GM19397 (cell line): ENCODE results near the gene MEN1.
A peak's percentile ranks its signal among the peaks of the same experiment; 100 is the strongest.

Source experiments
- ATAC-seq: cut with Tn5 transposase; IDR thresholded peaks from one replicate; pipeline ENCODE4 v1.9.1; 2021; ENCODE audit warnings: mild to moderate bottlenecking, moderate library complexity; ENCODE audit not compliant: unreplicated experiment

Gene MEN1

DNA sequence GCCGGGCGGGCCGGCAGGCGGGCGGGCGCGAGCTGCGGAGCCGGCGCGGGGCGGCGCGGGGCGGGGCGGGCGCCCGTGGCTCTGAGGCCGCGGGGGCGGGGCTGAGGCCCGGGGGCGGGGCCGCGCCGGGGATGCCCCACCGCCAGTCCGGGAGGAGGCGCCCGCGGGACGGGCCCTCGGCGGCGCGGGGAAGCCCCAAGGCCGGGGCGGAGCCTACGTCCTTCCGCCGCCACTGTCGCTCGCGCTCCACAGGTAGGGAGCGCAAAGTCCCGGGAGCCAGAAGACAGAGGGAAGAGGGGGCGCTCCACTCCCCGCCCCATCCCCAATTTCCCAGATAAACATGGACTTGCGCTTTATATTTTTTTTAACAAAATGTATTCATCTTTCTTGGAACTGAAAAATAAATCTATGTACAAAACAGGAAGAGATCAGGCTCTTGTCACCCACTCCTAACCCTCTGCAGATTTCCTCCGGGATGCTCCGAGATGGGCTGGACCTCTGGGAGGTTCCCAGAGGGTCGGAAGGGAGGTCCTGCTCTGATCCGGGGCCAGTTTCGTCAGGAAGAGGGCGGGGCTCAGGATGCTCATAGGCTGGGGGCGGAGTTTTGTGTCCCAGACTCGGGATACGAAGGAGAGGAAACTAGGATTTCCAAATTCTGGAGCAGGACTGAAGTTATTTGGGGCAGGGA lies 7.0 kb downstream of the MEN1 start, which contains the start of gene MAP4K2:
MAP4K2 (minus strand) TSS at position 57 of the 688 bp plus-strand sequence. CDS start 65 bp downstream, outside the sequence.
- peak; percentile 54 for ATAC-seq

- peak; percentile 15 for ATAC-seq
Observed at GRCh38 chr11:64802370-64803157, 7.8 kb downstream of the MEN1 start.

DNA sequence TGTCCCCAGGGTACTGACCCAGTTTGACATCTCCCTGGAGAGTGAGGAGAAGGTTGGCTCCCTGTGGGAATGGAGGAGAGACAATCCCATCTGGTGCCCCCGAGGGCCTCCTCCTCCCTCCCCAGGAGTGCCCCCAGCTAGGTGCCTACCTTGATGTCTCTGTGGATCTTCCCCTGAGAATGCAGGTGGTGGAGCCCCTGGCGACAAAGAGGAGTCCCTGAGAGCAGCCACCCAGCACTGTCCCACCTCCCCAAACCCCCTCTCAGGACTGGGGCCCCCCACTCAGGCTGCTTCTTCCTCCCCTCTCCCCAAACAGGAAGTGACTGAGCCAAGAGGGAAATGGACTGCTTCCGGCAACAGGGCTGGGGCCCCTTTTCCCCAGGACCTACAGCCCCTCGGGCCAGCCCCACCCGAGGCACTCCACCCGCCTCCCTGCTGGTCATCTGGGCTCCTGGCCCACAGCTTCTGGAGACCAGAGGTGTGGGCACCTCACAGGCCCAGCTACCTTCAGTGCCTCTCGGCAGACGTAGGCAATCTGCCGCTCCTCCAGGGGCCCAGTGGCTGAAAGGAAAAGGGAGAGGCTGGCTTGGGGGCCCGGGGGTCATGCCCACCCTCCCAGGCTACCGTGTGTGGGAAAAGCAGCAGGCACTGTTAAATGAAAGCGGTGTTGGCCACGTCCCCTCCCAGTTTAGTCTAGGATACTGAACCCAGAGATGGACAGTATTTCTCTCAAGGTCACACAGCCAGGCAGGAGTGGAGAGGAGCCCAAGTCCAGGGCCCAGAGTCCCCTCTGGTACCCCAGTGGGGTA lies 8.6 kb downstream of the MEN1 start:
- no peak for ATAC-seq

DNA sequence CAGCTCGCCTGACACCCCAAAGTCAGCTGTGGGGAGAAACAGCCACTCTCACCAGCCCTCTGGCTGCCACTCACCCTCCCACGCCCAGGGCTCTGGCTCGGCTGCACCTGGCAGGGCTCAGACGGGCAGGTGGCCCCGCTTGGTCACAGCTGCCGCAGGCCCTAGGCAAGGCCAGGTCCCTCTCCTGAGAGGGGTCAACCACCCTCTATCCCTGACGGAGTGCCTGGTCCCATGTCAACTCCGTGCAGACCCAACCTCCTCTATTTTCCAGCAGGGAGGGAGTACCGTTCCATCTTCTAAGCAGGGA lies 9.2 kb downstream of the MEN1 start:
- ATAC-seq = no peak

DNA sequence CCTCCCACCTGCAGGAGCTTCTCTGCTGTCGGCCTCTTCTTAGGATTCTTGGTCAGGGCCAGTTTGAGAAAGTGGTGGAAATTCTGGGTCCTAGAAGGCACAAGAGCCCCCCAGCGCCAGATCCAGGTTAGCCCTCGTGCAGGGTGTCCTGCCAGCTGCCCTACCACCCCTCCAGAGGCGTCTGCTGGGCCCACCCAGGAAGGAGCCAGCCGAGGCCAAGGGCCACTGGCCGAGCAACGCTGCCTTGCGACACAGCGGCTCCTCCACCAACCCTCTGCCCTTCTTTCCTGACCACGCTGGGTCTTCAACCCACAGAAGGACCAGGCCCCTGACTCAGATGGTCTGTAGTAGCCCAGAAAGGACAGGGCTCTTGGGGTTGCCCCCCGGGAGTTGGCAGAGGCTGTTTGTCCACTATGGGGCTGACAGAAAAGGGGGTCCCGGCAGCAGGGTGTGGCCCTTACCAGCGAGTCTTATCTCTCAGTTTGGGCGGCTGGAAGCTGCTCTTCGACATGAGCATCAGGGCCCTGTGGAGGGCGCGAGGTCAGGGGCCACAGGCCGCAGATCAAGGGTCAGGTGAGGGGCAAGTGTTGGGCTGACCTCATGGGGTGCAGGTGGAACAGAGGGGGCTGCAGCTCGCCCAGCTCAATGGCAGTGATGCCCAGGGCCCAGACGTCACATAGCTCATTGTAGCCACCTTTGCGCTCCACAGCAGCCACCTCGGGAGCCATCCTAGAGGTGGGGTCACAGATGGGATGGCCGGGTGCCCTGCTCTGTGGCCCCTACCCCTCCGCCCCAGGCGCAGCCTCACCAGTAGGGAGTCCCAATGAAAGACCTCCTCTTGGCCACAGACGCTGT lies 9.8 kb downstream of the MEN1 start:
- no peak for ATAC-seq

DNA sequence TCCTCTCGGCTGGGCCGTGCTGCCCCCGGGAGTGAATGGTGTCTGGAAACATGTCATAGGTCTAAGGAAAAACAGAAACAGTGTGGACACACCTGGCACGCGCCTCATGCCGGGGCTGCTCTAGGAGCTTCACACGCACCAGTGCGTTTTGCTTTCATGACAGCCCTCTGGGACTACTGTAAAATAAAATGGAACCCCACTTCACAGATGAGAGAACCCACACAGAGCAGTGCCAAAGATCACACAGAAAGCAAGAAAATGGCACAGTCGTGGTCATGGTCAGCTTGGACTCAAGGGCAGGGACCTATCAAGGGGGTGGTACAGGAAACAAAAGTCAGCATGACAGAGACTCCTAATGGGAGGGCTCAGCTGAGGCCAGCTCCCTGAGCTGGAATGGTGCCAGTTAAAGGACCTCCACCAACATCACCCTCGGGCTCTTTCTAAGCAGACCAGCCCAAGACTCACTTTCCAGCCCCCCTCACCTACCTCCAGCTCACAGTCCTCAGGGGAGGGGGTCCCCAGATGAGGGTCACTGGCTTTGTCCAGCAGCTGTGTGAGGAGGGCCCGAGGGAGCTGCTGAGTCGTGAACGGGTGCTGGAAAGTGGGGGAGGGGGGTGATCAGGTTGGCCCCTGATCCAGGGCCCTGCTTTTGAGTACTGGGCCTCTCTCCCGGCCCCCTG lies 10.6 kb downstream of the MEN1 start:
- ATAC-seq = no peak

DNA sequence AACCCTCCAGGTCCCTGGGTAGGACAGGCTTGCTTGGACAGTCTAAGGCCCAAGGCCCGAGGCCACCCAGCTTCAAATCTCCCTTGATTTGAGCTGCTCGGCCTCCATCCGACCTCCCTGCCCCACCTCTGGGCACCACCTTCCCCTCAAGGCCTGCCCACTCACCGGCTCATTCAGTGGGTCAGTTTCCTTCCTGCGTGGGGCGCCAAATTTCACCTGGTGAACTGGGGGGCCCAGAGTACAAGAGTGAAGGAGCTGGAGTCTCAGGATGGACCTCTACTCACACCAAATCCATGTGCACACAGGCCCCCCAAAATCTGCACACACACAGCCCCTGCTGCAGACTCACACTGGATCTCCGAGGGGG lies 11.1 kb downstream of the MEN1 start:
- ATAC-seq = no peak

- no peak for ATAC-seq
Observed at GRCh38 chr11:64796757-64797541, 13.4 kb downstream of the MEN1 start.

DNA sequence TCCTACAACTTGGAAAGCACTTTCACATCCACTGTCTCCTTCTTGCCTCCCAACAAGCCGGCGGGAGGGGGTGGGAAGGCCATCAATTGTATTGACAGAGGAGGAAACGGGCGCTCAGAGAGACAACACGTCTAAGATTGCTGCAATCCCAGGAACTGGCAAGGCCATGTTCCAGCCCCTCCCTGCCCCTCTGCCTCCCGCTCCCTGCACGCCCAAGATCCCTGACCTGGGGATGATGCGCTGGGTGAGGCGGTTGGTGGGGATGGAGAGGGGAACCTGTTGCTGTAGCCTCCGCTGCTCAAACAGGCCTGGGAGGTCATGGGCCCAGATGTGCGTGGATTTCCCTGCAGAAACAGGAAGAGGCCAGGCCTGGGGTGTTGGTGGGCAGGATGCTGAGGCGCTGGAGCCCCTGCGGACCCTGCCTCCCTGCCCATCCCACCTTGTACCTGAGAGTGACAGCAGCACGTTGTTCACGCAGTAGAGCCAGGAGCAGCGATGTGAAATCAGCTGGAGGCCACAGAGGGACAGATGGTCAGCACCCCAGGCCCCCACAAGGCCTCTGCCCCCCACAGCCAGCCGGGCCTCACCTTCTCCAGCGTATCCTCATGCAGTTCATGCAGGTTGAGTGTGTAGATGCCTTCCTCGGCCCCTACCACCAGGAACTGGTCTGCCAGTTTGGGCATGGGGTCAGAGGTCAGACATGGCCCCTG lies 14.1 kb downstream of the MEN1 start:
- ATAC-seq = no peak

GRCh38 chr11:64794526-64794925 lies 15.8 kb downstream of the MEN1 start:
- ATAC-seq = no peak

GRCh38 chr11:64793271-64794160 lies 16.8 kb downstream of the MEN1 start:
- no peak for ATAC-seq

GRCh38 chr11:64792482-64792881 lies 17.9 kb downstream of the MEN1 start:
- ATAC-seq = no peak

DNA sequence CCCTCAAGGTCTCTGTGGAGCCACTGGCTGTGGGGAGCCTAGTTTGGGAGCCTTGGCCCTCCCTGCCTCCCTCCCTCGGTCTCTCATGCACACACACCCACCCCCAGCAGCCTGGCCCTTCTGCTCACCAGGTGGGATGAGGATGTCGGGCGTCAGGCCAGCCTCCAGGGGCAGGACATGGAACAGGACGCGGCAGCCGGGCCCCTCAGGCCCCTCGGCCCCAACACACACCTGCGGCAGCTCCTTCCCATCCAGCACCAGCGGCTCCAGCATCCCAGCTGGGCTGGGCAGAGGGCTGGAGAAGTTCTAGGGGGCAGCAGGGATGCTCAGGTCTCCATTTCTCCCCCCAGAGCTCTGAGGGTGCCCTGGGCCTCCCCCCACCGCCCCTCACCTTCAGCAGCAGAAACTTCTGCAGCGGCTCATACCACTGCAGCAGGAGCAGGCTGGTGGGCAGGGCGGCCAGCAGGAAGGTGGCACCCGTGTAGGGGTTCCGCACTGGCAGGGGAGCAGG lies 18.5 kb downstream of the MEN1 start:
- ATAC-seq = no peak

- ATAC-seq = no peak
Observed at GRCh38 chr11:64790205-64791095, 19.9 kb downstream of the MEN1 start.

DNA sequence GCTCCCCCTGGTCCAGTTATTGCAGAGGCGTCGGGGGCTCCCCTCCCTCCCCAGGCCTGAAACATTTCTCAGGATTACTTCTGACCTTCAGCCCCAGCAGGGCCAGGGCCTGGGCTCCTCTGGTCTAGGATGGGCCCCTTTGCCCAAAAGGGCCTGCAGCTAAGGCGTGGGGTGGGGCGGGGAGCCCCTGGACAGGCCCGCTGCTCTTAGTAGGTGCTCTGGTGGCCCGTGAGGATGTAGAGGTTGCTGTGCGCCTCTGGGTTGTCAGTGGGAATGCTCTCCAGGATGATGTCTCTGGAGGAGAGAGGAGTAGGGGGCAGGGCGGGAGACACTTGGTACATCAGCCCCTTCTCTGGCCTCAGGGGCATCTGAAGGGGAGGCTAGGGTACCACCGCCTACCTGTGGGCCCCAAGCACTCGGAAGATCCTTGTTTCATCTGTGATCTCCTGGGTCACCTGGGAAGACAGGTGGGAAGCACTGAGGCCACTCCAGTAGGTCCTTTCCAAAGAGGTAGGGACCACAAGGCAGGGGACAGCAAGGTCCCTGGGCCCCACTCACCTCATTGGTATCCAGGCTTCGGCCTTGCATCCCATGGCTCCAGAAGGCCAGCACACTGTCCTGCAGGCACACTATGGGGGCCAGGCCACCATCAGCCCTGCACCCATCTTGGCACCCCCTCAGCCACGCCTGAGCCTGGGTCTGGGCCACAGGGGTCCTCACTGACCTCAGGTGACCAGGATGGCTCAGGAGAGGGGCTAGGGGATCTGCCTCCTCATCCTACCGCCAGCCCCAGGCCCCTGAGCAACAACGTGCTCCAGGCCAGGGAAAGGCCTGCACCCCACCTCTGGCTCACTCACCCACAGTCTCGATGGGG lies 20.8 kb downstream of the MEN1 start:
- ATAC-seq = no peak
